Astrocyte (in vitro differentiated cells and primary cell): ENCODE data around the gene PTPRN2.

Experiments used
- EZH2 ChIP-seq: IDR thresholded peaks from 2 replicates; pipeline ENCODE4 v1.6.1; 2012; ENCODE audit warnings: mild to moderate bottlenecking, low read length, inconsistent platforms; ENCODE audit not compliant: insufficient read depth
- TF ChIP-seq, protein P1 (sequence below): IDR thresholded peaks from 2 replicates; pipeline ENCODE4 v1.5.1; 2011; ENCODE audit warnings: low read depth, mild to moderate bottlenecking, inconsistent platforms, low read length, moderate library complexity; ENCODE audit not compliant: insufficient read depth

DNA sequence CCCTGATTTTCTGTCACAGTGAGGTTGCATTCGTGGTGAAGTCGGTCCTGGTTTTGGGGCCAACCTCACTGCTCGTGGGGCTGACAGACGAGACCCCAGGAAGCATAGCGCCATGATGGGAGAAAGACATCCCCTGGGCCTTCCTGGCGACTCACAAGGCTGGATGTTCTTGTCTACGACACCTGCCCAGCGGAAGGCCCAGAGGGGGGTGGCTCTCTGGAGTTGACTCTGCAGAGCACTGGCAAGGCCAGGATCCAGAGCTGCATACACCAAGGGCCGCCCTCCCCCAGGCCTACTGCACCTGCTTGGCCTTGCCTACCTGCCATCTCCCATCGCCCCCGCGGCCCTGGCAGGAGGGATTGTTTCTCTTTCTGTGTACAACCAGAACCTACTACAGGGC lies 608.9 kb downstream of the PTPRN2 start:
- TF ChIP-seq, protein P1, sequence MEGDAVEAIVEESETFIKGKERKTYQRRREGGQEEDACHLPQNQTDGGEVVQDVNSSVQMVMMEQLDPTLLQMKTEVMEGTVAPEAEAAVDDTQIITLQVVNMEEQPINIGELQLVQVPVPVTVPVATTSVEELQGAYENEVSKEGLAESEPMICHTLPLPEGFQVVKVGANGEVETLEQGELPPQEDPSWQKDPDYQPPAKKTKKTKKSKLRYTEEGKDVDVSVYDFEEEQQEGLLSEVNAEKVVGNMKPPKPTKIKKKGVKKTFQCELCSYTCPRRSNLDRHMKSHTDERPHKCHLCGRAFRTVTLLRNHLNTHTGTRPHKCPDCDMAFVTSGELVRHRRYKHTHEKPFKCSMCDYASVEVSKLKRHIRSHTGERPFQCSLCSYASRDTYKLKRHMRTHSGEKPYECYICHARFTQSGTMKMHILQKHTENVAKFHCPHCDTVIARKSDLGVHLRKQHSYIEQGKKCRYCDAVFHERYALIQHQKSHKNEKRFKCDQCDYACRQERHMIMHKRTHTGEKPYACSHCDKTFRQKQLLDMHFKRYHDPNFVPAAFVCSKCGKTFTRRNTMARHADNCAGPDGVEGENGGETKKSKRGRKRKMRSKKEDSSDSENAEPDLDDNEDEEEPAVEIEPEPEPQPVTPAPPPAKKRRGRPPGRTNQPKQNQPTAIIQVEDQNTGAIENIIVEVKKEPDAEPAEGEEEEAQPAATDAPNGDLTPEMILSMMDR: no peak
- TF ChIP-seq EZH2: no peak
